ENCODE data around the gene P2RX6. TPM values are rescaled to one million over a fixed set of nuclear protein-coding genes. Genes with fewer than 3 reads are reported as not detected.

P2RX6 gene
- total RNA-seq, 1 experiment from 2014 or later: 0.46 TPM

- intact Hi-C loops (cut with micrococcal nuclease; ENCODE audit: unreplicated experiment): no loop called here
- Histone ChIP-seq H3K4me1 (ENCODE audit: control insufficient read depth, insufficient read depth, low read length) (peaks cover 9% of the 10 kb centered on the region), H3K27me3 (ENCODE audit: control insufficient read depth, insufficient read depth, low read length) (no peaks in the 10 kb centered on the region), H3K4me3 (ENCODE audit: low read depth in 2 of 2, low read length in 2 of 2) (no peak overlapping the region), H3K36me3 (ENCODE audit: control insufficient read depth, insufficient read depth, low read length) (no peaks in the 10 kb centered on the region; the same call in 1 of the 2 replicates), H3K9me3 (ENCODE audit: control insufficient read depth, insufficient read depth, low read depth, low read length) (no peaks in the 10 kb centered on the region), H3K27ac (ENCODE audit: low read length) (no peak overlapping the region)
- CTCF ChIA-PET: no interaction called here
- in situ Hi-C loops (cut with HindIII; ENCODE audit: low pct_unique_long_range_greater_than_20kb, low sequenced_read_pairs): no loop called here
- no TSS peak for BruUV-seq (replicated peaks)
- POLR2A ChIA-PET: no interaction called here
- TF ChIP-seq REST (IDR thresholded peaks at IDR 0.05; ENCODE audit: insufficient read depth in 1 of 2, low read depth in 2 of 2, low read length in 1 of 2): no peak
- no peak for TF ChIP-seq CTCF (IDR thresholded peaks at IDR 0.05)
- no peak for TF ChIP-seq TCF7L2 (IDR thresholded peaks at IDR 0.05; ENCODE audit: low read depth, low read length)
- no peak for TF ChIP-seq POLR2AphosphoS5 (IDR thresholded peaks at IDR 0.05; ENCODE audit: low read depth, low read length)
- no peak for DNase-seq (ENCODE audit: low read depth, low spot score)
- no peak for ATAC-seq
Observed at GRCh38 chr22:20997536-20998257, 17.3 kb upstream of the P2RX6 start.

- intact Hi-C loops (cut with micrococcal nuclease; ENCODE audit: unreplicated experiment) (no loop called here), in situ Hi-C loops (cut with HindIII; ENCODE audit: low pct_unique_long_range_greater_than_20kb, low sequenced_read_pairs) (no loop called here)
- ATAC-seq (no peak), DNase-seq (ENCODE audit: low read depth, low spot score) (no peak)
- no TSS peak for BruUV-seq (replicated peaks)
- CTCF ChIA-PET: no interaction called here
- Histone ChIP-seq H3K9me3 (ENCODE audit: control insufficient read depth, insufficient read depth, low read depth, low read length) (no peaks in the 10 kb centered on the region), H3K27ac (ENCODE audit: low read length) (no peak overlapping the region), H3K4me3 (ENCODE audit: low read depth in 2 of 2, low read length in 2 of 2) (no peak overlapping the region), H3K27me3 (ENCODE audit: control insufficient read depth, insufficient read depth, low read length) (no peaks in the 10 kb centered on the region), H3K36me3 (ENCODE audit: control insufficient read depth, insufficient read depth, low read length) (no peaks in the 10 kb centered on the region; the same call in 1 of the 2 replicates), H3K4me1 (ENCODE audit: control insufficient read depth, insufficient read depth, low read length) (peaks cover 9% of the 10 kb centered on the region)
- TF ChIP-seq SIN3A (IDR thresholded peaks at IDR 0.05; ENCODE audit: borderline replicate concordance, insufficient read depth, low read depth, low read length) (no peak), TCF7L2 (IDR thresholded peaks at IDR 0.05; ENCODE audit: low read depth, low read length) (no peak), POLR2AphosphoS5 (IDR thresholded peaks at IDR 0.05; ENCODE audit: low read depth, low read length) (peak; percentile 45)
- POLR2A ChIA-PET: interaction anchor here (0.5 to 1.1 kb wide), 2 partner anchors 9 to 25 kb away, joined by 3 to 6 read pairs; no protein-coding TSS in a partner anchor
Observed at GRCh38 chr22:20998411-20999336, 16.3 kb upstream of the P2RX6 start.

All from Panc1 (cell line).